Endodermal cell (in vitro differentiated cells): Measurements from ENCODE around the gene UNC5C. TPM values are rescaled to one million over a fixed set of nuclear protein-coding genes. Genes with fewer than 3 reads are reported as not detected.

ENCODE experiments used
- DNase-seq: peaks from one replicate; pipeline ENCODE4 v3.0.0-alpha.2; 2017
- H3K27ac ChIP-seq: 2 replicates; pipeline ENCODE4 v1.5.1; 2013; ENCODE audit warnings: mild to moderate bottlenecking, low read depth, low read length, moderate library complexity
- H3K27me3 ChIP-seq: 2 replicates; pipeline ENCODE4 v1.6.1; 2013; ENCODE audit warnings: mild to moderate bottlenecking, low read length, moderate library complexity; ENCODE audit not compliant: insufficient read depth, control insufficient read depth, poor library complexity, severe bottlenecking
- H3K36me3 ChIP-seq: 2 replicates; pipeline ENCODE4 v1.7.0; 2013; ENCODE audit warnings: mild to moderate bottlenecking, low read length, moderate library complexity; ENCODE audit not compliant: control insufficient read depth, insufficient read depth
- H3K4me1 ChIP-seq: one replicate; pipeline ENCODE4 v1.7.0; 2013; ENCODE audit warnings: low read length; ENCODE audit not compliant: control insufficient read depth, insufficient read depth
- H3K4me3 ChIP-seq: 2 replicates; pipeline ENCODE4 v1.5.1; 2013; ENCODE audit warnings: mild to moderate bottlenecking, low read length, moderate library complexity
- H3K9ac ChIP-seq: 2 replicates; pipeline ENCODE4 v1.6.1; 2013; ENCODE audit warnings: mild to moderate bottlenecking, low read length, moderate library complexity; ENCODE audit not compliant: poor library complexity, severe bottlenecking; ENCODE audit errors: extremely low read depth
- H3K9me3 ChIP-seq: 2 replicates; pipeline ENCODE4 v1.6.1; 2013; ENCODE audit warnings: mild to moderate bottlenecking, low read length, moderate library complexity; ENCODE audit not compliant: control insufficient read depth
- H3K27ac Mint-ChIP-seq: 2 replicates; pipeline ENCODE4 v1.8.0; 2020; ENCODE audit warnings: mixed read lengths
- H3K27me3 Mint-ChIP-seq: 2 replicates; pipeline ENCODE4 v1.8.0; 2021; ENCODE audit warnings: mild to moderate bottlenecking, mixed read lengths; ENCODE audit not compliant: insufficient read depth
- H3K36me3 Mint-ChIP-seq: 2 replicates; pipeline ENCODE4 v1.8.0; 2020; ENCODE audit warnings: low read depth, mixed read lengths
- H3K4me1 Mint-ChIP-seq: 2 replicates; pipeline ENCODE4 v1.8.0; 2020; ENCODE audit warnings: mixed read lengths
- H3K4me3 Mint-ChIP-seq: 2 replicates; pipeline ENCODE4 v1.8.0; 2020; ENCODE audit warnings: mild to moderate bottlenecking, moderate library complexity, mixed read lengths
- H3K9me3 Mint-ChIP-seq: 2 replicates; pipeline ENCODE4 v1.8.0; 2020; ENCODE audit warnings: mild to moderate bottlenecking, mixed read lengths
- CTCF ChIP-seq: fragments of 200-600 bp; sonication (generic); conservative IDR thresholded peaks from 2 replicates; pipeline ENCODE4 v1.5.0; 2021; ENCODE audit warnings: antibody characterized with exemption, mild to moderate bottlenecking
- WGBS, 2 experiments: methylation state at CpG; one replicate each; pipeline versions ENCODE4 v1.1.5 to v1.1.7; 2013; ENCODE audit warnings: missing lambda C conversion rate in 2 of 2, mixed read lengths in 1 of 2; ENCODE audit not compliant: insufficient coverage in 1 of 2, insufficient read length in 1 of 2; 5-methylcytosine and 5-hydroxymethylcytosine counted together
- total RNA-seq, 2 donors: library from RNA; stranded (reverse); fragmentation: NEBNext Ultra II Directional in 1 of 2; extraction: Animal tissue kit (Norgen Biotek cat#: 25700) in 1 of 2; gene quantifications; 2 replicates in 1 of 2; 3 replicates in 1 of 2; pipeline ENCODE4 v1.2.1, GENCODE V29; 2021

Gene UNC5C
- total RNA-seq, 2 donors from 2014 or later, result 2.0 to 7.2 TPM

- Histone ChIP-seq H3K36me3 (no peaks in the 10 kb centered on the region), H3K27me3 (peaks cover 36% of the 10 kb centered on the region), H3K4me1 (peaks cover 3% of the 10 kb centered on the region), H3K9me3 (no peaks in the 10 kb centered on the region), H3K9ac (no peak overlapping the region), H3K4me3 (no peak overlapping the region), H3K27ac (no peak overlapping the region)
- no peak overlapping the region for H3K4me3 Mint-ChIP-seq
- H3K9me3 Mint-ChIP-seq, result no peaks in the 10 kb centered on the region
- H3K36me3 Mint-ChIP-seq, result no peaks in the 10 kb centered on the region
- 83 to 90% methylated on average over 1 to 3 of the region's 3 CpGs for WGBS, 2 experiments
- H3K27me3 Mint-ChIP-seq, result peaks cover 27% of the 10 kb centered on the region
- no peak overlapping the region for H3K27ac Mint-ChIP-seq
- no peak for TF ChIP-seq CTCF
- H3K4me1 Mint-ChIP-seq, result peaks cover 30% of the 10 kb centered on the region
- DNase-seq, result no peak
Measured at GRCh38 chr4:95541094-95541493, 7.7 kb downstream of the UNC5C start.

GRCh38 chr4:95540227-95540626 lies 8.5 kb downstream of the UNC5C start:
- H3K4me1 Mint-ChIP-seq, result peaks cover 23% of the 10 kb centered on the region
- no peak for DNase-seq
- H3K4me3 Mint-ChIP-seq, result no peak overlapping the region
- Histone ChIP-seq H3K4me3 (no peak overlapping the region), H3K9me3 (no peaks in the 10 kb centered on the region), H3K4me1 (no peaks in the 10 kb centered on the region), H3K27ac (no peak overlapping the region), H3K36me3 (no peaks in the 10 kb centered on the region), H3K9ac (no peak overlapping the region), H3K27me3 (peaks cover 36% of the 10 kb centered on the region)
- TF ChIP-seq CTCF, result no peak
- WGBS, 2 experiments, result 50% methylated on average over 3 of the region's 3 CpGs; no CpG with 5 or more reads in 1 of the 2 experiments
- no peaks in the 10 kb centered on the region for H3K36me3 Mint-ChIP-seq
- H3K27me3 Mint-ChIP-seq, result peaks cover 21% of the 10 kb centered on the region
- no peak overlapping the region for H3K27ac Mint-ChIP-seq
- no peaks in the 10 kb centered on the region for H3K9me3 Mint-ChIP-seq

GRCh38 chr4:95539106-95539505 lies 9.7 kb downstream of the UNC5C start:
- H3K27ac ChIP-seq, result no peak overlapping the region
- Mint-ChIP-seq H3K27me3 (peaks cover 15% of the 10 kb centered on the region), H3K9me3 (no peaks in the 10 kb centered on the region), H3K4me3 (no peak overlapping the region), H3K36me3 (no peaks in the 10 kb centered on the region), H3K27ac (no peak overlapping the region), H3K4me1 (peaks cover 15% of the 10 kb centered on the region)
- no peak overlapping the region for H3K9ac ChIP-seq
- no peak for DNase-seq
- peaks cover 26% of the 10 kb centered on the region for H3K27me3 ChIP-seq
- 88 to 89% methylated on average over 5 of the region's 5 CpGs for WGBS, 2 experiments
- H3K4me3 ChIP-seq, result no peak overlapping the region
- H3K9me3 ChIP-seq, result no peaks in the 10 kb centered on the region
- no peaks in the 10 kb centered on the region for H3K36me3 ChIP-seq
- no peak for TF ChIP-seq CTCF
- H3K4me1 ChIP-seq, result no peaks in the 10 kb centered on the region
